GM12801 (cell line): ENCODE measurements around the gene ITPR1.

Source experiments
- TF ChIP-seq, protein P1 (sequence below): IDR thresholded peaks from one replicate; pipeline ENCODE4 v1.5.1; 2011; ENCODE audit warnings: control low read depth; ENCODE audit not compliant: insufficient read length; ENCODE audit errors: extremely low read depth

Gene ITPR1

DNA sequence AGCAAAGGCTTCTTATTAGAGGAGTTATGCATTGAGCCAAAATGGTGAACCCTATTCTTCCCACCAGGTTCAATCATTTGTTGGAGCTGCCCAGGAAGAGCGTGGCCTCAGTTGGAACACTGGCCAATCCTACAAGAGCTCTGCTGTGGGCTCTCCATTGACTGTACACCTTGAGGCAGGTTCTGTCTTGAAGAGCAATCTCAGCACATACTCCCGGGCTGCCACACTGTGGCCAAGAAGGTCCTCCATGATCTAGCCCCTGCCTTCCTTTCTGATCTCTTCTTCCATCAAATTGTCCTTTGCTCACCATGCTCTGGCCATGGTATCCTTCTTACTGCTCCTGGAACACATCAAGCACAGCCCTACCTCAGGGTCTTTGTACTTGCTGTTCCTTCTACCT is 20.4 kb upstream of the ITPR1 start:
- TF ChIP-seq, protein P1, sequence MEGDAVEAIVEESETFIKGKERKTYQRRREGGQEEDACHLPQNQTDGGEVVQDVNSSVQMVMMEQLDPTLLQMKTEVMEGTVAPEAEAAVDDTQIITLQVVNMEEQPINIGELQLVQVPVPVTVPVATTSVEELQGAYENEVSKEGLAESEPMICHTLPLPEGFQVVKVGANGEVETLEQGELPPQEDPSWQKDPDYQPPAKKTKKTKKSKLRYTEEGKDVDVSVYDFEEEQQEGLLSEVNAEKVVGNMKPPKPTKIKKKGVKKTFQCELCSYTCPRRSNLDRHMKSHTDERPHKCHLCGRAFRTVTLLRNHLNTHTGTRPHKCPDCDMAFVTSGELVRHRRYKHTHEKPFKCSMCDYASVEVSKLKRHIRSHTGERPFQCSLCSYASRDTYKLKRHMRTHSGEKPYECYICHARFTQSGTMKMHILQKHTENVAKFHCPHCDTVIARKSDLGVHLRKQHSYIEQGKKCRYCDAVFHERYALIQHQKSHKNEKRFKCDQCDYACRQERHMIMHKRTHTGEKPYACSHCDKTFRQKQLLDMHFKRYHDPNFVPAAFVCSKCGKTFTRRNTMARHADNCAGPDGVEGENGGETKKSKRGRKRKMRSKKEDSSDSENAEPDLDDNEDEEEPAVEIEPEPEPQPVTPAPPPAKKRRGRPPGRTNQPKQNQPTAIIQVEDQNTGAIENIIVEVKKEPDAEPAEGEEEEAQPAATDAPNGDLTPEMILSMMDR: no peak

DNA sequence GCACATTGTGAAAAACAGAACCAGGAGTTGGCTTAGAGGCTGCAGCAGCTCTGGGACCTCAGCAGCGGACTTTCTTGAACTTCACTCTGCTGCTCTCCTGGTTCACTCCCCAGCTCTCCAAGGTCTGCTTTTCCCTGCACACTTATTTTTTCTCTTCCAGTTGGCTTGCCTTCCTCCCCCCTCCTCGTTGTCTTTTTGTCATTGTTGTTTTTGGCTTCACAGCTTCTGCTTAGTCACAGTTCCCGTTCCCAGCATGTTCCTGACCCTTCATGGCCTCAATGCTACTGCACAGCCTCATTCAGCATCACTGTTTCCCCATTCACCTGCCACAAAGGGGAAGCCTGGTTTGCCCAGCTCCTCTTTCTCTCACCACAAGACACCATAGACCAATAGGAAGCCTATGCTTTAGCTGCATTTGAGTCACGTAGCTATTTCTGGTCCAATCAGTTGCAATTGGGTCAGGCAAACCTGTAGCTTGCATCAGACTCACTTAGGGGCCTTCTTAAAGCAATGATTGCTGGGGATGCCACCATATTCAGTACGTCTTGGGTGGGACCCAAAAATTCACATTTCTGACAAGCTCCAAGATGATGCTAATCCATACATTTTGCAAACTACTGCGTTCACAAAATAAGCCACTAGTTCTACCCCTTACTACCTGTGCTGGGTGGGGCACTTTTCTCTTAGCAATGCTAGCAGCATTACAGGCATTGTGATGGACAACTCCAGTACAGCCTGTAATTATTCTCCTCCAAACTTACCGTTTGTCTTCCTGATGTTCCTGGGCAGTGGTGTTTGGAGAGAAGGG is 18.3 kb upstream of the ITPR1 start:
- TF ChIP-seq, protein P1: no peak

DNA sequence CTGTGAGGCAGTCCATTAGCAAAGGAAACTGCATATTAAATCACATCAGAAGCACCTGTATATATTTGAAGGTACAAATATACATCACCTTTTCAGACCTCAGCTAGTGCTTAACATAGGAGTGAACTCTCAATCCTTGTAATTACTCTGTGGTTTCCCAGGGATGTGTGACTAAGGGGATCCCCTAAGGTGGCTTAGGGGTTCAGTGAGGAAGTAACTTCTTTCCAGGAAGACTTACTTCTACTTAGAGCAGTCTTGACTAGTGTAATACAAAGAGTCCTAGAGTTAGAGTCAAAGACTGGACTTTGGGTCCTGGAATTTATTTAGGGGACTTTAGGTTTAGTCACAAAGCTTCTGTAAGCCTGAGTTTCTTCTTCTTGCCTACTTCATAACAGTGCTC is 17.3 kb upstream of the ITPR1 start:
- TF ChIP-seq, protein P1: no peak

DNA sequence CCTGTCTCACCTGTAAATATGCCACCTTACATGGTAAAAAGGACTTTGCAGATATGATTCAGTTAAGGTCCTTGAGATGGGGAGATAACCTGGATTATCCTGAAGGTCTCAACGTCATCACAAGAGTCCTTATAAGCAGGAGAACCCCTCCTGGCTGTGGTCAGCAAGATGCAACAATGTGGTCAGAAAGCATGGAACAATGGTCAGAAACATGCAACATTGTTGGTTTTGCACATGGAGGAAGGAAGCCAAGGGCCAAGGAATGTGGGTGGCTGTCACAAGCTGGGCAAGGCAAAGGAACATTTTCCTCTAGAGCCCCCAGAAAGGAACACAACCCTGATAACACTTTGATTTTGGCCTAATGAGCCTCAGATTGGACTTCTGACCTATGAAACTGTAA is 16.7 kb upstream of the ITPR1 start:
- TF ChIP-seq, protein P1: no peak

DNA sequence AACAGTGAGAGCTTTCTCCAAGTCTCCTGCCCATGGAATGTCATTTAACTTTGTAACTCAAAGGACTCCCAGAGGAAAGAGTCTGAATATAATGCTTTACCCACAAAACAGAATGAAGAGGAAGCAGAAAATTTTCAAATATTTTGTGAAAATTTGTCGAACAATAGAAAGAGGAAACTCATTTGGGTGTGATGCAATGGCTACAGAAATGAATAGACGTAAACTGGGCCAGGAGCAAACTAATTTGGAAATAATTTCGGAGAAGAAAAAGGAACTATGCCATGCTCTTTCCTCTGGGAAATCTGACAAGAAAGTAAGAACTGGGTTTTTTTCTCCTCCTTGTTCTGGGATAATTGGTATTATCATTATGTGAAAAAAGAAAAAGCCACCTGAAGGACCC is 14.9 kb upstream of the ITPR1 start:
- TF ChIP-seq, protein P1: no peak

DNA sequence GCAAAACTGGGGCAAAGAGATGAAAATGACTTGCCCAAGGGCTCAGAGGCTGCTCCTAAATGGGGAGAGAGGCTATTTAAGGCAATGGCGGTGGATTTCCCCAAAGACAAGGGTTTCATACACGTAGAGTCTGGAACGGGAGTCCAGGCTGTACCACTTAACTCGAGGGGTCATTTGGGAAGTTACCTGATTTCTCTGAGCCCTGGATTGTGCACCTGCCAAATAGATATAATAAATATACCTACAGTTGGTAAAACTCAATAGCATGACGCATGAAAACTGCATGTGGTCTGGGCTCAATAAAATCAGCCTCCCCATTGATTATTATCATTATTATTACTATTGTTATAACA is 1.3 kb upstream of the ITPR1 start:
- TF ChIP-seq, protein P1: no peak

DNA sequence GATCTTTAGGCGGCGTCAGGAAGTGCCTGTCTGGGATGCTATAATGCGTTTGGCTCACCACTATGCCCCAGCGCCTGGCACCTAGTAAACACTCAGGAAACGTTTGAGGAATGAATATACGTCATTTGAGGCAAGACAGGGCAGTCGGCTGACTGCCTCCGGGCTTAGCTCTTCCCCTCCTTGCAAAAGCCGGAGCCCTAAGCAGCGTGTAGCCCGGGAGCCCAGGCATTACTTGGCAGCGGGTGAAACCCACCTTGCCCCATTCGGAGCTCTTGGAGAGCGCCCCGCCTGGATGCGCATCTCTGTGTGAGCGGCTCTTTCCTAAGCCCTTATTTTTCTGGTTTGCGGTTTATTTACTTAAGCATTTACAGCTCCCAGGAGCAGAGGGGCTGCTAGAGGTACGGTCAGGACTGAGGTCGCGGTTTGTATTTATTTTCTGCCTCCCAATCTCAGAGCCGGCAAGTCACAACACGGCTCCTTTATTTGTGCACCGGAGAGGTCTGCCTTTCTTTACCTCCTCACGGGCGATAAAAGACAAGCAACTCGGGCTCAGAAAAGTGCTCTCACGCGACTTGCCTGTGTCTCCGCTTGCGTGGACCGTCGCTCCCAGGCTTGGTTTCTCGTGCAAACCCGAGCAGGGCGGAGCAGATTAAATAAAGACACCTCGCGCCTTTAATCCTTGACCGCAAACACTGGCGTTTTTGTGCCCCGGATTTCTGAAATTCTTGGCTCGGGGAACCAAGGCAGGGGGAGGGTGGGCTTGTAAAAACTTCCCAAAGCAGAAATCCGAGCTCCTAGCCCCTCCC is 737 bp upstream of the ITPR1 start:
- TF ChIP-seq, protein P1: no peak
